H1 (cell line): ENCODE data around the gene STK16. TPM values are rescaled to one million over a fixed set of nuclear protein-coding genes. Genes with fewer than 3 reads are reported as not detected.

Experiments used
- CTCF ChIA-PET: fragments of 300-600 bp; sonication (Branson Sonifier 250); formaldehyde crosslinking; loops from one replicate; lab custom pipeline; 2021; ENCODE audit not compliant: partially characterized antibody; lab: Charles Lee
- POLR2A ChIA-PET: fragments of 300-600 bp; sonication (Branson Sonifier 250); formaldehyde crosslinking; loops from one replicate; lab custom pipeline; 2021; ENCODE audit warnings: inconsistent platforms; ENCODE audit not compliant: partially characterized antibody; lab: Charles Lee
- DNase-seq, 2 experiments: peaks; one replicate each; pipeline versions ENCODE4 v3.0.0 to v3.0.0-alpha.2; 2010 to 2022; ENCODE audit warnings: low spot score in 2 of 2, low read depth in 1 of 2, mixed read lengths in 1 of 2
- FAIRE-seq: peaks from 2 replicates; lab custom pipeline; 2011; peaks lifted over from hg19 to GRCh38; lab: Jason Lieb, UNC
- H2AFZ ChIP-seq: 2 replicates; pipeline ENCODE4 v1.8.1; 2012; ENCODE audit warnings: low read length, inconsistent platforms
- H2AK5ac ChIP-seq: 2 replicates; pipeline ENCODE4 v1.6.1; 2013; ENCODE audit warnings: low read depth, low read length
- H2BK120ac ChIP-seq: replicated peaks from 2 replicates; pipeline ENCODE3; 2013; ENCODE audit warnings: low read depth, low read length, inconsistent platforms
- H2BK12ac ChIP-seq: 2 replicates; pipeline ENCODE4 v1.6.1; 2013; ENCODE audit warnings: low read depth, low read length
- H2BK15ac ChIP-seq: 2 replicates; pipeline ENCODE4 v1.6.1; 2013; ENCODE audit warnings: low read length
- H2BK20ac ChIP-seq: 2 replicates; pipeline ENCODE4 v1.6.1; 2013; ENCODE audit warnings: low read length
- H2BK5ac ChIP-seq: 2 replicates; pipeline ENCODE4 v1.6.1; 2013; ENCODE audit warnings: low read depth, low read length
- H3K14ac ChIP-seq: 2 replicates; pipeline ENCODE4 v1.6.1; 2013; ENCODE audit warnings: inconsistent platforms; ENCODE audit not compliant: insufficient read length
- H3K18ac ChIP-seq: 2 replicates; pipeline ENCODE4 v1.6.1; 2013; ENCODE audit warnings: low read length; ENCODE audit errors: extremely low read depth
- H3K23ac ChIP-seq: 2 replicates; pipeline ENCODE4 v1.6.1; 2013; ENCODE audit warnings: inconsistent platforms; ENCODE audit not compliant: insufficient read length
- H3K23me2 ChIP-seq: 2 replicates; pipeline ENCODE4 v1.6.1; 2013; ENCODE audit warnings: low read depth, low read length
- H3K27ac ChIP-seq: 2 replicates; pipeline ENCODE4 v1.6.1; 2011; ENCODE audit warnings: low read depth, low read length, inconsistent platforms
- H3K27me3 ChIP-seq, 4 experiments: replicated peaks in 1 of 4; 1 replicate in 1 of 4; 2 replicates in 3 of 4; pipeline versions ENCODE4 v1.6.1 to v1.8.1; 2011 to 2013; ENCODE audit warnings: low read length in 3 of 4, mild to moderate bottlenecking in 3 of 4, inconsistent platforms in 2 of 4, mixed read lengths in 2 of 4, moderate library complexity in 1 of 4; ENCODE audit not compliant: control insufficient read depth in 3 of 4, insufficient read depth in 3 of 4; ENCODE audit errors: extremely low read depth in 1 of 4
- H3K36me3 ChIP-seq, 4 experiments: 2 replicates each; pipeline versions ENCODE4 v1.6.1 to v1.8.1; 2011 to 2013; ENCODE audit warnings: mild to moderate bottlenecking in 4 of 4, low read length in 3 of 4, moderate library complexity in 2 of 4, control low read depth in 1 of 4, inconsistent platforms in 1 of 4; ENCODE audit not compliant: insufficient read depth in 4 of 4, control insufficient read depth in 2 of 4
- H3K4ac ChIP-seq: replicated peaks from 2 replicates; pipeline ENCODE3; 2013; ENCODE audit warnings: low read length, low read depth, mixed read lengths, inconsistent platforms; ENCODE audit not compliant: insufficient read length
- H3K4me1 ChIP-seq, 4 experiments: replicated peaks in 1 of 4; 1 replicate in 1 of 4; 2 replicates in 3 of 4; pipeline versions ENCODE4 v1.6.1 to v1.8.1; 2011 to 2013; ENCODE audit warnings: low read length in 3 of 4, inconsistent platforms in 2 of 4, mixed read lengths in 1 of 4; ENCODE audit not compliant: insufficient read depth in 4 of 4, control insufficient read depth in 3 of 4
- H3K4me2 ChIP-seq, 2 experiments: 2 replicates each; pipeline versions ENCODE4 v1.6.1 to v1.8.1; 2011 to 2013; ENCODE audit warnings: low read depth in 2 of 2, low read length in 2 of 2, control low read depth in 1 of 2, inconsistent platforms in 1 of 2, mild to moderate bottlenecking in 1 of 2; ENCODE audit not compliant: insufficient read depth in 1 of 2
- H3K4me3 ChIP-seq, 4 experiments: fragments of 200-600, 300-600 bp in 1 of 4; sonication (generic), shearing (Covaris generic), sonication (Bioruptor Twin) in 1 of 4; 2 replicates each; pipeline versions ENCODE4 v1.5.1 to v1.8.1; 2011 to 2016; ENCODE audit warnings: low read length in 4 of 4, low read depth in 3 of 4, control low read depth in 2 of 4, inconsistent platforms in 2 of 4, mild to moderate bottlenecking in 2 of 4, mixed read lengths in 1 of 4, moderate library complexity in 1 of 4; ENCODE audit not compliant: insufficient read depth in 2 of 4; ENCODE audit errors: extremely low read depth in 1 of 4
- H3K56ac ChIP-seq: replicated peaks from 2 replicates; pipeline ENCODE3; 2013; ENCODE audit warnings: low read depth, mild to moderate bottlenecking, mixed read lengths, low read length, inconsistent platforms; ENCODE audit not compliant: insufficient read length
- H3K79me1 ChIP-seq: 2 replicates; pipeline ENCODE4 v1.6.1; 2013; ENCODE audit warnings: low read depth, low read length, control low read depth
- H3K79me2 ChIP-seq, 2 experiments: 2 replicates each; pipeline versions ENCODE4 v1.6.1 to v1.8.1; 2012 to 2013; ENCODE audit warnings: low read length in 2 of 2, mild to moderate bottlenecking in 2 of 2, inconsistent platforms in 1 of 2; ENCODE audit not compliant: insufficient read depth in 2 of 2, control insufficient read depth in 1 of 2
- H3K9ac ChIP-seq, 4 experiments: replicated peaks in 1 of 4; 1 replicate in 1 of 4; 2 replicates in 3 of 4; pipeline versions ENCODE4 v1.6.1 to v1.8.1; 2011 to 2013; ENCODE audit warnings: low read depth in 3 of 4, low read length in 3 of 4, control low read depth in 2 of 4, mild to moderate bottlenecking in 2 of 4, moderate library complexity in 2 of 4, inconsistent platforms in 1 of 4; ENCODE audit errors: extremely low read depth in 1 of 4
- H3K9me3 ChIP-seq, 2 experiments: 2 replicates each; pipeline versions ENCODE4 v1.6.1 to v1.8.1; 2012 to 2013; ENCODE audit warnings: mild to moderate bottlenecking in 2 of 2, moderate library complexity in 2 of 2, control low read depth in 1 of 2, inconsistent platforms in 1 of 2, low read depth in 1 of 2, low read length in 1 of 2, mixed read lengths in 1 of 2; ENCODE audit not compliant: insufficient read depth in 2 of 2
- H4K20me1 ChIP-seq, 2 experiments: replicated peaks in 1 of 2; 2 replicates each; pipeline versions ENCODE3 to v1.8.1; 2011 to 2013; ENCODE audit warnings: inconsistent platforms in 2 of 2, low read length in 2 of 2, mild to moderate bottlenecking in 1 of 2; ENCODE audit not compliant: insufficient read depth in 2 of 2, control insufficient read depth in 1 of 2
- H4K5ac ChIP-seq: 2 replicates; pipeline ENCODE4 v1.6.1; 2013; ENCODE audit warnings: low read length, low read depth, mixed read lengths, inconsistent platforms; ENCODE audit not compliant: insufficient read length
- H4K8ac ChIP-seq: 2 replicates; pipeline ENCODE4 v1.8.0; 2013; ENCODE audit warnings: mild to moderate bottlenecking, moderate library complexity, low read length, inconsistent platforms; ENCODE audit not compliant: insufficient read depth; ENCODE audit errors: extremely low read depth
- H4K91ac ChIP-seq: replicated peaks from 2 replicates; pipeline ENCODE3; 2013; ENCODE audit warnings: low read length, mixed read lengths, inconsistent platforms; ENCODE audit not compliant: insufficient read length
- BCL11A ChIP-seq, 2 experiments: IDR thresholded peaks; one replicate each; pipeline ENCODE4 v1.6.1; 2011; ENCODE audit warnings: low read depth in 2 of 2, low read length in 2 of 2, mild to moderate bottlenecking in 2 of 2
- CBX8 ChIP-seq: fragments of 300-800, 300-1000 bp; sonication (generic); IDR thresholded peaks from 2 replicates; pipeline ENCODE4 v1.7.1; 2016; ENCODE audit warnings: low read depth, low read length, borderline replicate concordance
- CHD1 ChIP-seq: IDR thresholded peaks from 2 replicates; pipeline ENCODE4 v1.6.1; 2012; ENCODE audit warnings: low read depth, low read length, improper control_type of control experiment
- EP300 ChIP-seq, 2 experiments: IDR thresholded peaks; 1 replicate in 1 of 2; 2 replicates in 1 of 2; pipeline ENCODE4 v1.6.1; 2011 to 2012; ENCODE audit warnings: low read depth in 2 of 2, low read length in 2 of 2, mild to moderate bottlenecking in 2 of 2, borderline replicate concordance in 1 of 2, inconsistent platforms in 1 of 2, moderate library complexity in 1 of 2
- EZH2 ChIP-seq: fragments of 200-600 bp; sonication (generic); IDR thresholded peaks from 2 replicates; pipeline ENCODE4 v1.7.1; 2012; ENCODE audit warnings: low read depth, mild to moderate bottlenecking, moderate library complexity, low read length, inconsistent platforms; ENCODE audit not compliant: severe bottlenecking
- MAFK ChIP-seq: IDR thresholded peaks from 2 replicates; pipeline ENCODE4 v1.6.1; 2012; ENCODE audit warnings: low read depth, mild to moderate bottlenecking, improper control_type of control experiment, low read length
- NANOG ChIP-seq: IDR thresholded peaks from 2 replicates; pipeline ENCODE4 v1.6.1; 2011; ENCODE audit warnings: low read length, low read depth, mild to moderate bottlenecking, inconsistent platforms; ENCODE audit not compliant: insufficient read depth, poor library complexity, severe bottlenecking
- POLR2AphosphoS5 ChIP-seq: IDR thresholded peaks from 2 replicates; pipeline ENCODE4 v1.6.1; 2011; ENCODE audit warnings: low read depth, low read length
- RNF2 ChIP-seq: fragments of 200-900, 300-1000 bp; sonication (generic); IDR thresholded peaks from 2 replicates; pipeline ENCODE4 v1.7.1; 2016; ENCODE audit warnings: borderline replicate concordance, low read depth, mild to moderate bottlenecking, antibody characterized with exemption, low read length; ENCODE audit not compliant: poor library complexity, severe bottlenecking; ENCODE audit errors: missing control alignments
- SAP30 ChIP-seq: fragments of 300-600 bp; sonication (generic); IDR thresholded peaks from 2 replicates; pipeline ENCODE4 v1.7.1; 2012; ENCODE audit warnings: low read length, moderate library complexity, mild to moderate bottlenecking, inconsistent platforms; ENCODE audit not compliant: insufficient read depth, insufficient replicate concordance
- SP1 ChIP-seq: IDR thresholded peaks from 2 replicates; pipeline ENCODE4 v1.6.1; 2011; ENCODE audit warnings: low read depth, low read length
- WGBS, 2 experiments: shearing (Covaris generic) in 1 of 2; methylation state at CpG; one replicate each; pipeline versions ENCODE4 v1.1.6 to v1.1.7; 2013 to 2015; ENCODE audit warnings: low lambda C conversion rate in 2 of 2, mixed read lengths in 2 of 2, inconsistent platforms in 1 of 2, low coverage in 1 of 2, missing lambda C conversion rate in 1 of 2; ENCODE audit not compliant: insufficient replicate concordance in 2 of 2, insufficient coverage in 1 of 2, insufficient read length in 1 of 2; ENCODE audit errors: extremely low coverage in 1 of 2, missing lambda C conversion rate in 1 of 2; 5-methylcytosine and 5-hydroxymethylcytosine counted together
- polyA plus RNA-seq, 7 experiments: library from polyadenylated mRNA; depleted of rRNA in 3 of 7; stranded (reverse) in 5 of 7; unstranded in 2 of 7; fragments of >200 nt in 5 of 7; fragments of 200-250 nt in 2 of 7; gene quantifications; 1 replicate in 5 of 7; 2 replicates in 1 of 7; 4 replicates in 1 of 7; pipeline versions ENCODE4 v1.2.1 to v1.2.3, GENCODE V29; 2011 to 2013; ENCODE audit warnings: missing spikeins in 2 of 7, mixed read lengths in 2 of 7
- total RNA-seq: library from RNA; stranded (reverse); fragmentation: NEBNext Ultra II Directional; extraction: Animal tissue kit (Norgen Biotek cat#: 25700); gene quantifications from 2 replicates; pipeline ENCODE4 v1.2.1, GENCODE V29; 2021

Gene STK16
- total and polyA plus RNA-seq, 2 of the 8 experiments (the other 6 are each of a cell fraction or from before 2014, with no cell fraction given): 21.3 to 51.4 TPM

- Histone ChIP-seq H3K27me3 (no peaks in the 10 kb centered on the region), H2BK120ac (no peak overlapping the region), H4K20me1 (no peaks in the 10 kb centered on the region), H2AFZ (peak overlapping the region; percentile 46; the same call in 1 of the 2 replicates), H3K4me2 (no peak overlapping the region), H2BK15ac (no peak overlapping the region), H3K27ac (no peak overlapping the region), H4K5ac (no peak overlapping the region), H3K18ac (no peak overlapping the region), H2BK12ac (no peak overlapping the region), H3K79me1 (no peaks in the 10 kb centered on the region), H3K56ac (no peak overlapping the region), H4K91ac (no peak overlapping the region), H3K36me3 (no peaks in the 10 kb centered on the region), H3K4me3 (no peak overlapping the region; a peak in 1 of 8 replicates), H2AK5ac (no peak overlapping the region), H3K23ac (no peak overlapping the region), H2BK5ac (no peak overlapping the region), H4K8ac (no peak overlapping the region), H3K14ac (no peak overlapping the region), H2BK20ac (no peak overlapping the region), H3K79me2 (no peaks in the 10 kb centered on the region), H3K4me1 (no peaks in the 10 kb centered on the region), H3K4ac (no peak overlapping the region), H3K9me3 (no peaks in the 10 kb centered on the region; a peak in 1 of 4 replicates), H3K23me2 (no peaks in the 10 kb centered on the region), H3K9ac (no peak overlapping the region)
- FAIRE-seq (no peak), DNase-seq (no peak)
- 90% methylated on average over 12 of the region's 12 CpGs; no CpG with 5 or more reads in 1 of the 2 experiments for WGBS, 2 experiments
- ChIA-PET CTCF (interaction anchor here (1.2 to 3.5 kb wide), 4 partner anchors 17 to 174 kb away, joined by 3 to 9 read pairs (median 6); no protein-coding TSS in a partner anchor), POLR2A (interaction anchor here (1.1 to 1.3 kb wide), 4 partner anchors 17 to 50 kb away, joined by 3 to 4 read pairs (median 3); partner anchors contain the start of genes ANKZF1 and ATG9A)
- no peak for TF ChIP-seq SAP30
- no peak for TF ChIP-seq BCL11A (IDR thresholded peaks at IDR 0.05; ENCODE audit: low read depth in 2 of 2, low read length in 2 of 2)
- TF ChIP-seq CBX8: no peak
- no peak for TF ChIP-seq CHD1
- no peak for TF ChIP-seq RNF2
- no peak for TF ChIP-seq POLR2AphosphoS5
- TF ChIP-seq EZH2: no peak
- no peak for TF ChIP-seq EP300 (IDR thresholded peaks at IDR 0.05; ENCODE audit: borderline replicate concordance in 1 of 2, low read depth in 2 of 2, low read length in 2 of 2)
- TF ChIP-seq SP1: no peak
- no peak for TF ChIP-seq MAFK
- TF ChIP-seq NANOG: no peak
Measured at GRCh38 chr2:219199470-219200211, 45.6 kb upstream of the STK16 start.
